ENCODE measurements around the gene LDLRAP1. TPM values are rescaled to one million over a fixed set of nuclear protein-coding genes. Genes with fewer than 3 reads are reported as not detected.

LDLRAP1 gene
- total RNA-seq, 1 donor from 2014 or later: 8.0 TPM

- Histone ChIP-seq H3K4me3 (ENCODE audit: insufficient read depth, low read depth, low read length) (no peak overlapping the region), H3K79me2 (ENCODE audit: insufficient read depth, low read length) (no peaks in the 10 kb centered on the region), H3K9ac (ENCODE audit: low read length) (peak overlapping the region; percentile 32), H3K4me2 (ENCODE audit: low read length) (no peak overlapping the region), H4K20me1 (ENCODE audit: insufficient read depth, low read length) (no peaks in the 10 kb centered on the region), H2AFZ (ENCODE audit: low read depth, low read length) (no peak overlapping the region), H3K27me3 (ENCODE audit: insufficient read depth, low read length) (no peaks in the 10 kb centered on the region), H3K9me3 (ENCODE audit: insufficient read depth, low read depth, low read length) (no peaks in the 10 kb centered on the region), H3K4me1 (ENCODE audit: insufficient read depth, low read length) (peaks cover 58% of the 10 kb centered on the region), H3K27ac (ENCODE audit: low read depth, low read length) (no peak overlapping the region), H3K36me3 (ENCODE audit: insufficient read depth, low read length) (no peaks in the 10 kb centered on the region)
- Mint-ChIP-seq H3K9me3 (ENCODE audit: unreplicated experiment) (peaks cover 2% of the 10 kb centered on the region), H3K27me3 (ENCODE audit: low read depth, unreplicated experiment) (peaks cover 2% of the 10 kb centered on the region), H3K4me3 (ENCODE audit: unreplicated experiment) (no peak overlapping the region), H3K27ac (ENCODE audit: unreplicated experiment) (no peak overlapping the region), H3K4me1 (ENCODE audit: low read depth, unreplicated experiment) (peaks cover 43% of the 10 kb centered on the region), H3K36me3 (ENCODE audit: low read depth, unreplicated experiment) (peaks cover 5% of the 10 kb centered on the region)
- FAIRE-seq (no peak), DNase-seq (ENCODE audit: low read depth) (no peak)
- no peak for TF ChIP-seq CTCF (IDR thresholded peaks at IDR 0.05; ENCODE audit: insufficient read depth, low read depth, low read length)
- TF ChIP-seq EZH2 (IDR thresholded peaks at IDR 0.05; ENCODE audit: insufficient read depth, low read length): no peak
Measured at GRCh38 chr1:25565626-25566025, 22.2 kb downstream of the LDLRAP1 start.

GRCh38 chr1:25566176-25566729, 22.8 kb downstream of the LDLRAP1 start:
- TF ChIP-seq EZH2 (IDR thresholded peaks at IDR 0.05; ENCODE audit: insufficient read depth, low read length): no peak
- no peak for TF ChIP-seq CTCF (IDR thresholded peaks at IDR 0.05; ENCODE audit: insufficient read depth, low read depth, low read length)
- peak overlapping the region; percentile 79 for H3K9ac ChIP-seq (ENCODE audit: low read length)
- no peaks in the 10 kb centered on the region for H4K20me1 ChIP-seq (ENCODE audit: insufficient read depth, low read length)
- peaks cover 2% of the 10 kb centered on the region for H3K27me3 Mint-ChIP-seq (ENCODE audit: low read depth, unreplicated experiment)
- H3K4me1 ChIP-seq (ENCODE audit: insufficient read depth, low read length): peaks cover 58% of the 10 kb centered on the region
- H3K36me3 ChIP-seq (ENCODE audit: insufficient read depth, low read length): no peaks in the 10 kb centered on the region
- peak overlapping the region; percentile 90 for H3K27ac ChIP-seq (ENCODE audit: low read depth, low read length)
- no peak overlapping the region for H3K4me3 ChIP-seq (ENCODE audit: insufficient read depth, low read depth, low read length)
- peaks cover 2% of the 10 kb centered on the region for H3K9me3 Mint-ChIP-seq (ENCODE audit: unreplicated experiment)
- H3K4me3 Mint-ChIP-seq (ENCODE audit: unreplicated experiment): no peak overlapping the region
- H3K9me3 ChIP-seq (ENCODE audit: insufficient read depth, low read depth, low read length): no peaks in the 10 kb centered on the region
- no peak overlapping the region for H3K27ac Mint-ChIP-seq (ENCODE audit: unreplicated experiment)
- H3K4me2 ChIP-seq (ENCODE audit: low read length): peak overlapping the region; percentile 75
- peaks cover 5% of the 10 kb centered on the region for H3K36me3 Mint-ChIP-seq (ENCODE audit: low read depth, unreplicated experiment)
- DNase-seq (ENCODE audit: low read depth) (no peak), FAIRE-seq (no peak)
- H2AFZ ChIP-seq (ENCODE audit: low read depth, low read length): no peak overlapping the region
- H3K4me1 Mint-ChIP-seq (ENCODE audit: low read depth, unreplicated experiment): peaks cover 43% of the 10 kb centered on the region
- H3K27me3 ChIP-seq (ENCODE audit: insufficient read depth, low read length): no peaks in the 10 kb centered on the region
- no peaks in the 10 kb centered on the region for H3K79me2 ChIP-seq (ENCODE audit: insufficient read depth, low read length)

GRCh38 chr1:25566730-25567341, 23.4 kb downstream of the LDLRAP1 start:
- Mint-ChIP-seq H3K36me3 (ENCODE audit: low read depth, unreplicated experiment) (peaks cover 2% of the 10 kb centered on the region), H3K9me3 (ENCODE audit: unreplicated experiment) (peaks cover under 1% of the 10 kb centered on the region), H3K4me3 (ENCODE audit: unreplicated experiment) (no peak overlapping the region), H3K4me1 (ENCODE audit: low read depth, unreplicated experiment) (peaks cover 43% of the 10 kb centered on the region), H3K27ac (ENCODE audit: unreplicated experiment) (peak overlapping the region; percentile 41), H3K27me3 (ENCODE audit: low read depth, unreplicated experiment) (peaks cover 8% of the 10 kb centered on the region)
- H3K27me3 ChIP-seq (ENCODE audit: insufficient read depth, low read length): no peaks in the 10 kb centered on the region
- FAIRE-seq (no peak), DNase-seq (ENCODE audit: low read depth) (peak; percentile 81)
- H3K27ac ChIP-seq (ENCODE audit: low read depth, low read length): peak overlapping the region; percentile 90
- no peaks in the 10 kb centered on the region for H4K20me1 ChIP-seq (ENCODE audit: insufficient read depth, low read length)
- TF ChIP-seq CTCF (IDR thresholded peaks at IDR 0.05; ENCODE audit: insufficient read depth, low read depth, low read length) (no peak), EZH2 (IDR thresholded peaks at IDR 0.05; ENCODE audit: insufficient read depth, low read length) (no peak)
- H3K4me1 ChIP-seq (ENCODE audit: insufficient read depth, low read length): peaks cover 58% of the 10 kb centered on the region
- H3K79me2 ChIP-seq (ENCODE audit: insufficient read depth, low read length): no peaks in the 10 kb centered on the region
- peak overlapping the region; percentile 79 for H3K9ac ChIP-seq (ENCODE audit: low read length)
- peak overlapping the region; percentile 75 for H3K4me2 ChIP-seq (ENCODE audit: low read length)
- peak overlapping the region; percentile 13 for H2AFZ ChIP-seq (ENCODE audit: low read depth, low read length)
- H3K36me3 ChIP-seq (ENCODE audit: insufficient read depth, low read length): no peaks in the 10 kb centered on the region
- no peak overlapping the region for H3K4me3 ChIP-seq (ENCODE audit: insufficient read depth, low read depth, low read length)
- no peaks in the 10 kb centered on the region for H3K9me3 ChIP-seq (ENCODE audit: insufficient read depth, low read depth, low read length)

Measured in astrocyte (in vitro differentiated cells and primary cell).